ENCODE data around the gene CHD2.

GRCh38 chr15:92903966-92904721, 4.0 kb downstream of the CHD2 start:
- TF ChIP-seq CTCF (conservative IDR thresholded peaks at IDR 0.05; ENCODE audit: low read length), result no peak
- no peak for TF ChIP-seq EZH2phosphoT487 (IDR thresholded peaks at IDR 0.05; ENCODE audit: borderline replicate concordance)

All from Loucy (cell line).